GM10266 (cell line): Measurements from ENCODE around the gene C17orf67.

Source experiments
- DNase-seq: peaks from one replicate; pipeline ENCODE4 v3.0.0; 2012; ENCODE audit errors: extremely low spot score
- CTCF ChIP-seq: IDR thresholded peaks from 2 replicates; pipeline ENCODE4 v1.5.1; 2012; ENCODE audit warnings: mild to moderate bottlenecking, low read depth; ENCODE audit not compliant: control insufficient read depth, insufficient read depth; ENCODE audit errors: missing control alignments

C17orf67 gene

GRCh38 chr17:56752263-56752836 is 81.4 kb downstream of the C17orf67 start:
- DNase-seq, result no peak
- no peak for TF ChIP-seq CTCF

- TF ChIP-seq CTCF, result no peak
- no peak for DNase-seq
Measured at GRCh38 chr17:56751145-56751738, 82.5 kb downstream of the C17orf67 start.

DNA sequence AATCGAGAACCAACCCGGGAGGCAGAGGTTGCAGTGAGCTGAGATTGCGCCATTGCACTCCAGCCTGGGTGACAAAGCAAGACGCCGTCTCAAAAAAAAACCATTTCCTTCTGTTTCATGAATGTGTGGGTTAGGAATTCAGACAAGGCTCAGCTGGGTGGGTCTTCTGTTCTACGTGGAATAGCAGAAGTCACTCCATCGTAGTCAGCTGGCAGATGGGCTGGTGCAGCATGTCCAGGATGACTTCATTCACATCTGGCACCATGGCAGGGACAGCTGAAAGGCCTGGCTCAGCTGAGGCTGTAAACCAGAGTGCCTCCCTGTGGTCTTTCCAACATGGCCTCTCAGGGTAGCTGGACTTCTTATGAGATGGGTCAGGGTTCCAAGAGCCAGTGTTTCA is 89.0 kb downstream of the C17orf67 start:
- no peak for TF ChIP-seq CTCF
- no peak for DNase-seq

GRCh38 chr17:56742601-56743000 is 91.1 kb downstream of the C17orf67 start:
- DNase-seq, result no peak
- TF ChIP-seq CTCF, result no peak
